MCF 10A (cell line): Measurements from ENCODE around the gene MGAT5. TPM values are rescaled to one million over a fixed set of nuclear protein-coding genes. Genes with fewer than 3 reads are reported as not detected.

Experiments
- Bru-seq: library from RNA; stranded (reverse); fragments of 400-500 nt; gene quantifications from one replicate; lab custom pipeline; 2021; lab: Mats Ljungman, UMichigan
- BruChase-seq, 2 experiments: library from RNA; stranded (reverse); fragments of 400-500 nt; gene quantifications; one replicate each; lab custom pipeline; 2021; lab: Mats Ljungman, UMichigan
- BruUV-seq: library from RNA; stranded (reverse); fragments of 400-500 nt; replicated peaks from 2 replicates; lab custom pipeline; 2021; lab: Mats Ljungman, UMichigan
- CTCF ChIA-PET: fragments of 300-600 bp; sonication (Branson Sonifier 250); formaldehyde crosslinking; extraction: SDS; loops from one replicate; lab custom pipeline; 2021; ENCODE audit warnings: antibody characterized with exemption, inconsistent platforms; lab: Yijun Ruan, JAX
- POLR2A ChIA-PET: fragments of 300-600, 350-650 bp; sonication (Branson Sonifier 250); formaldehyde crosslinking; extraction: SDS; loops from one replicate; lab custom pipeline; 2020; ENCODE audit warnings: antibody characterized with exemption, inconsistent platforms; lab: Yijun Ruan, JAX
- DNase-seq: peaks from one replicate; pipeline ENCODE4 v3.0.0-alpha.2; 2018; ENCODE audit not compliant: unreplicated experiment
- H3K27ac Mint-ChIP-seq: one replicate; pipeline ENCODE4 v1.8.0; 2022; ENCODE audit warnings: mild to moderate bottlenecking, low read depth, mixed read lengths; ENCODE audit not compliant: unreplicated experiment
- H3K27me3 Mint-ChIP-seq: one replicate; pipeline ENCODE4 v1.8.0; 2022; ENCODE audit warnings: mixed read lengths; ENCODE audit not compliant: insufficient read depth, unreplicated experiment
- H3K36me3 Mint-ChIP-seq: one replicate; pipeline ENCODE4 v1.8.0; 2022; ENCODE audit warnings: mild to moderate bottlenecking, moderate library complexity, mixed read lengths; ENCODE audit not compliant: insufficient read depth, unreplicated experiment
- H3K4me1 Mint-ChIP-seq: one replicate; pipeline ENCODE4 v1.8.0; 2022; ENCODE audit warnings: mixed read lengths; ENCODE audit not compliant: insufficient read depth, unreplicated experiment
- H3K4me3 Mint-ChIP-seq: one replicate; pipeline ENCODE4 v1.8.0; 2022; ENCODE audit warnings: mild to moderate bottlenecking, moderate library complexity, mixed read lengths; ENCODE audit not compliant: unreplicated experiment
- H3K9me3 Mint-ChIP-seq: one replicate; pipeline ENCODE4 v1.8.0; 2022; ENCODE audit warnings: mixed read lengths; ENCODE audit not compliant: unreplicated experiment
- CTCF ChIP-seq: fragments of 200-600 bp; IDR thresholded peaks from one replicate; pipeline ENCODE4 v1.8.0; 2022; ENCODE audit warnings: antibody characterized with exemption, mild to moderate bottlenecking; ENCODE audit not compliant: unreplicated experiment
- intact Hi-C: fragments of 100-400 bp; cut with micrococcal nuclease; formaldehyde crosslinking; loops from 2 replicates; pipeline ENCODE4 v1.14.1; 2022
- long read RNA-seq: library from polyadenylated mRNA; stranded (forward); transcript quantifications from one replicate; pipeline ENCODE4 v2.0.0, GENCODE V29; 2022
- total RNA-seq: library from RNA; stranded (reverse); gene quantifications from 2 replicates; pipeline ENCODE4 v1.2.3, GENCODE V29; 2022

The MGAT5 gene
- total RNA-seq (22.2 and 32.3 TPM in 2 replicates), Bru-seq, nascent RNA (percentile 74 among the genes with signal in this experiment), BruChase-seq, experiment 1, labeled RNA remaining after a 6-hour chase (percentile 69 among the genes with signal in this experiment), BruChase-seq, experiment 2, labeled RNA remaining after a 2-hour chase (percentile 65 among the genes with signal in this experiment)
- long read RNA-seq, partial matches to known transcripts, result 0 of 19 reads
- long read RNA-seq, other reads (novel, unspliced or antisense), result 19 of 19 reads

GRCh38 chr2:134253804-134254203 lies at the start of gene MGAT5:
MGAT5 (plus strand) TSS chr2:134254072; CDS start chr2:134254404, 332 bp downstream.
- no peak for TF ChIP-seq CTCF
- H3K9me3 Mint-ChIP-seq, result no peaks in the 10 kb centered on the region
- H3K4me1 Mint-ChIP-seq, result peaks cover 13% of the 10 kb centered on the region
- H3K27me3 Mint-ChIP-seq, result no peaks in the 10 kb centered on the region
- ChIA-PET CTCF (interaction anchor here (0.9 to 5.0 kb wide), 4 partner anchors 9 to 146 kb away, joined by 4 to 40 read pairs (median 12); no protein-coding TSS in a partner anchor), POLR2A (no interaction called here)
- no peak within 1 kb of the TSS for H3K27ac Mint-ChIP-seq
- H3K36me3 Mint-ChIP-seq, result peaks cover 10% of the 10 kb centered on the region
- no TSS peak for BruUV-seq
- peak; percentile 70 for DNase-seq
- no peak within 1 kb of the TSS for H3K4me3 Mint-ChIP-seq
- intact Hi-C loops, result no loop called here

GRCh38 chr2:134205087-134205486 lies 48.8 kb upstream of the MGAT5 start:
- Mint-ChIP-seq H3K4me3 (no peak overlapping the region), H3K9me3 (no peaks in the 10 kb centered on the region), H3K27me3 (no peaks in the 10 kb centered on the region), H3K36me3 (no peaks in the 10 kb centered on the region), H3K4me1 (peaks cover 26% of the 10 kb centered on the region), H3K27ac (no peak overlapping the region)
- POLR2A ChIA-PET, result interaction anchor here (4.3 kb wide), 1 partner anchor 86 kb away, joined by 27 read pairs; no protein-coding TSS in a partner anchor
- intact Hi-C loops, result loop anchor here (5.0 kb wide), 4 partner anchors 37 to 318 kb away; no protein-coding TSS in a partner anchor
- no peak for DNase-seq
- CTCF ChIA-PET, result interaction anchor here (0.7 to 4.5 kb wide), 6 partner anchors 10 to 206 kb away, joined by 3 to 144 read pairs (median 4); no protein-coding TSS in a partner anchor
- no peak for TF ChIP-seq CTCF
- BruUV-seq, result no TSS peak

- Mint-ChIP-seq H3K36me3 (no peaks in the 10 kb centered on the region), H3K27me3 (no peaks in the 10 kb centered on the region), H3K27ac (no peak overlapping the region), H3K4me3 (no peak overlapping the region), H3K4me1 (peaks cover 21% of the 10 kb centered on the region), H3K9me3 (no peaks in the 10 kb centered on the region)
- DNase-seq, result no peak
- POLR2A ChIA-PET, result interaction anchor here (4.3 kb wide), 1 partner anchor 87 kb away, joined by 27 read pairs; no protein-coding TSS in a partner anchor
- intact Hi-C loops, result loop anchor here (5.0 kb wide), 4 partner anchors 36 to 319 kb away; no protein-coding TSS in a partner anchor
- no TSS peak for BruUV-seq
- CTCF ChIA-PET, result interaction anchor here (0.6 to 4.5 kb wide), 12 partner anchors 9 to 320 kb away, joined by 3 to 144 read pairs (median 4); no protein-coding TSS in a partner anchor
- TF ChIP-seq CTCF, result no peak
Measured at GRCh38 chr2:134206031-134206430, 47.8 kb upstream of the MGAT5 start.

GRCh38 chr2:134206573-134206972 lies 47.3 kb upstream of the MGAT5 start:
- no peak overlapping the region for H3K4me3 Mint-ChIP-seq
- CTCF ChIA-PET, result interaction anchor here (0.6 to 4.5 kb wide), 28 partner anchors 9 to 492 kb away, joined by 3 to 144 read pairs (median 5); no protein-coding TSS in a partner anchor
- POLR2A ChIA-PET, result interaction anchor here (1.6 to 4.3 kb wide), 2 partner anchors 8 to 87 kb away, joined by 5 to 27 read pairs; no protein-coding TSS in a partner anchor
- peak overlapping the region; percentile 42 for H3K27ac Mint-ChIP-seq
- intact Hi-C loops, result loop anchor here (5.0 kb wide), 4 partner anchors 36 to 319 kb away; no protein-coding TSS in a partner anchor
- H3K9me3 Mint-ChIP-seq, result no peaks in the 10 kb centered on the region
- no peaks in the 10 kb centered on the region for H3K36me3 Mint-ChIP-seq
- no TSS peak for BruUV-seq
- peak; percentile 73 for DNase-seq
- TF ChIP-seq CTCF, result no peak
- peaks cover 21% of the 10 kb centered on the region for H3K4me1 Mint-ChIP-seq
- no peaks in the 10 kb centered on the region for H3K27me3 Mint-ChIP-seq
